HS-27A (cell line): Measurements from ENCODE around the gene ABCA12.
"Not testable (repeated sequence)": the region's sequence is repeated elsewhere in the genome, so short reads cannot be mapped to it uniquely, and the experiment has no call there.

Source experiments
- DNase-seq: peaks from one replicate; pipeline ENCODE4 v3.0.0-alpha.2; 2012; ENCODE audit warnings: low read depth, missing footprints

ABCA12 gene

GRCh38 chr2:215138479-215138878 lies at the start of gene ABCA12:
TSS of gene ABCA12 (minus strand) at chr2:215138626. CDS start at chr2:215138208, 418 bp downstream.
- no peak for DNase-seq

DNA sequence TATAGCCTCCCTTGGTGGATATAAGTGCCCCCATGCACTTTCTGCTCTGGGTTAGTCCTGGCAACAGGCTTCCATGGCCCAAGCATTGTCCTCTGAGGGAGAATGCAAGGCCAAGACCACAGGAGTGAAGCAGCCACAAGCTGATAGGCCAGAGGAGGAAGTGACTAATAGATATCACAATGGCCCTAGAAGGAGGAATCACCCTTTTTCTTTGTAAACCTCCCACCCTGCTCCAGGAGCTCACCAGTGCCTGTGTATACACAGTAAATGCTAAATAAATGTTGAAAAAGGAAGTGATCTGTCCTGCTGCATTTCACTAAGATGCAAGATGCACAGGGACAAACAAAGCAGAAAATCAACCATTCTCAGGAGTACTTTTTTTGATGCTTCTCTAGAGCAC lies 49.7 kb upstream of the ABCA12 start:
- no peak for DNase-seq

DNA sequence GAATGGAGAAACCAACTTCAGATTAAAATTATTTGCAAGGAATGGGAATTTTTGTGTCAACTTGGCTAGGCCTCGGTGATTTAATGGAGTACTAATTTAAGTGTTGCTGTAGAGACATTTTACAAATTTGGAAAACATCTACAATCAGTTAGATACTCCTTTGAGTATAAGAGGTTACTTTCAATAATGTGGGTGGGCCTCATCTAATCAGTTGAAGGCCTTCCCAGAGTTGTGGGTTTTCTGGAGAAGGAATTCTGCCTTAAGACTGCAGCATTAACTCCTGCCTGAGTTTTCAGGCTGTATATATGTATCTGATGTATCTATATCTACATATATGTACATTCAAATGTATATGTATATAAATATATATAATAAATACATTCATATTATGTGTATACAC lies 47.6 kb upstream of the ABCA12 start:
- DNase-seq: no peak

DNA sequence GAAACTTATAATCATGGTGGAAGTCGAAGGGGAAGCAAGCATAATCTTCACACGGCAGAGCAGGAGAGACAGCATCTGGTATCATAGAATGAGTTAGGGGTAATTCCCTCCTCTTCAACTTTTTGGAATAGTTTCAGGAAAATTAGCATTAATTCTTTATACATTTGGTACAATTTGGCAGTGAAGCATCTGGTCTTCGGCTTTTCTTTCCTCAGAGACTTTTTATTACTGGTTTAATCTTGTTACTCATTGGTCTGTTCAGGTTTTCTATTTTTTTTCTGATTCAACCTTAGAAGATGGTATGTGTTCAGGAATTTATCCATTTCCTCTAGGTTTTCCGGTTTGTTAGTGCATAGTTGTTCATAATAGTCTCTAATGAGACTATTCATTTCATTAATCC lies 39.7 kb upstream of the ABCA12 start:
- no peak for DNase-seq

DNA sequence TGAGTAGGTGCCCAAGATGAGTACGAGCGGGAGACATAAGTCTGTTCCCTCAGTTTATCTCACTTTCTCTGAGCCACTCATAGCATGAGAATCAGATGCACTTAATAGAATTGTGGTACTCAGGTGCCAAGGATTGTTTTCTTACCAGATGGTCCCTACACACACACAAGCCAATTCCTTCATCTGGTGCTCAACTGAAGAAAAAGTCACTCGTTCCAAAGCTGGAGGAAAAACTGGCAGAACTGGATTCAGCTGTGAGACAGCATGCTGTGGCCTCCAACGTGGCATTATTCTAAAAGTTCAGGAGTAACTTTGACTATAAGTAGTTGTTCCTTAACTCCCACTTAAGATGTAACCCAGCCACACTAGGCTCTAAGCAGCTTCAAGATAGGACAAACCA lies 33.4 kb upstream of the ABCA12 start:
- no peak for DNase-seq

DNA sequence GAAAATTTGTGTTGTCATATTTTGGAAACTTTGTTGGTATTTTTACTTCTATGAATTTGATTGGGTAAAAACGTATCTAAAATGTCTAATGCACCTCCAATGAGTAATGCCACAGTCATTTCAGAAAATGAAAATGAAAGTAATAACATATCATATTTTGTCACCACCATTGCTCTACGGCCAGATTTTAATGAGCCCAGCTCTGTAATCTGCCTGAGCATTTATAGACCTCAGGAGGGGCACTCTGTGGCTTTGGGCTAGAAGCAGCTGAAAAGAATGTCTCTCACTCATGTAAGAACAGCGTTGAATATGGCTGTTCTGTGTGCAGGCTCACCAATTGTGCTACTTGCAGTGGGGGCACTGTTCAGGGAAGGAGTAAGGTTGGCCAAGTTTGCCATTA lies 32.7 kb upstream of the ABCA12 start:
- DNase-seq: no peak

DNA sequence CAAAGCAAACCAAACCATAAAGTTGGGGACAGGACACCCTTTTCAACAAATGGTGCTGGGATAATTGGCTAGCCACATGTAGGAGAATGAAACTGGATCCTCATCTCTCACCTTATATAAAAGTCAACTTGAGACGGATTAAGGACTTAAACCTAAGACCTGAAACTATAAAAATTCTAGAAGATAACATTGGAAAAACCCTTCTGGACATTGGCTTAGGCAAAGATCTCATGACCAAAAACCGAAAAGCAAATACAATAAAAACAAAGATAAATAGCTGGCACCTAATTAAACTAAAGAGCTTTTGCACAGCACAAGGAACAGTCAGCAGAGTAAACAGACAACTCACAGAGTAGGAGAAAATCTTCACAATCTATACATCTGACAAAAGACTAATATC lies 28.1 kb upstream of the ABCA12 start:
- not testable (repeated sequence) for DNase-seq

DNA sequence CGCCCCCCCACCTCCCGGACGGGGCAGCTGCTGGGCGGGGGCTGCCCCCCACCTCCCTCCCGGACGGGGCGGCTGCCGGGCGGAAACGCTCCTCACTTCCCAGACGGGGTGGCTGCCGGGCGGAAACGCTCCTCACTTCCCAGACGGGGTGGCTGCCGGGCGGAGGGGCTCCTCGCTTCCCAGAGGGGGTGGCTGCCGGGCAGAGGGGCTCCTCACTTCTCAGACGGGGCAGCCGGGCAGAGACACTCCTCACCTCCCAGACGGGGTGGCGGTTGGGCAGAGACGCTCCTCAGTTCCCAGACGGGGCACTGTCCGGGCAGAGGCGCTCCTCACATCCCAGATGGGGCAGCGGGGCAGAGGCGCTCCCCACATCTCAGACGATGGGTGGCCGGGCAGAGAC lies 24.9 kb upstream of the ABCA12 start:
- DNase-seq: not testable (repeated sequence)

GRCh38 chr2:215161301-215161829 lies 22.9 kb upstream of the ABCA12 start:
- DNase-seq: no peak

DNA sequence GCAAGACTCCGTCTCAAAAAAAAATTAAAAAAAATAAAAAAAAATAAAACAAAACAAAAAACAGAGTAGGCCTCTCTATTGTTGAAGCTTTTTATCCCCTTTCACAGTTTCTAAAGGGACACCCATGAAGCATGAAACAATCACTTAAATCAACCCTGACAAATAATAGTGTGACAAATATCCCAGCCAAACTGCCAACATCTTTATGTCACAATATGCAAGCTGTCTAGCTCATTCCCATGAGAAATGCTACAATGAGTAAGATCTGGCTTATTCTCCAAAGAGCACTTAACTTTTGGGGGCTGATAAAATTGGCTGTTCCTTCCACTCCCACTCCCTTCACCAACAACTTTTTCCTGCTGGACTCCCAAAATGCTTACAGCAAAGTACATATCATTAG lies 21.7 kb upstream of the ABCA12 start:
- no peak for DNase-seq

DNA sequence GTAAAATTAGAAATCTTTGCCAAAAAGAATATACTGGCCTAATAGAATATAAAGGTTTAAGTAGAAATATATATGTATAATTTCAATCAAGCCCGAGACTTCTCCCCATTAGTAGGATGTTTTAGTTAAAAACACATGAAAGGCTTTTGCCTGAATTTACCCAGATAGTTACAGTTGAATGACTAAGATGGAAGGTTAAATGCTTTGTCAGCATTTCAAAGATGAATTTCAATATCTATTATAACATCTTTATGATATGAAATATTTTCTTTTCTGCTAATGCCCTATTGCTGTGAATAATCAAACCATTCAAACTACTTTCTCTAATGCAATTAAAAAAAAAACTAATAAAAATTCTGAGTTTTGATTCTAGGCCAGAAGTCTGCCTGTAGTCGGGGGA lies 18.0 kb upstream of the ABCA12 start:
- no peak for DNase-seq

GRCh38 chr2:215149894-215150293 lies 11.5 kb upstream of the ABCA12 start:
- no peak for DNase-seq

- DNase-seq: no peak
Observed at GRCh38 chr2:215149486-215149885, 11.1 kb upstream of the ABCA12 start.

DNA sequence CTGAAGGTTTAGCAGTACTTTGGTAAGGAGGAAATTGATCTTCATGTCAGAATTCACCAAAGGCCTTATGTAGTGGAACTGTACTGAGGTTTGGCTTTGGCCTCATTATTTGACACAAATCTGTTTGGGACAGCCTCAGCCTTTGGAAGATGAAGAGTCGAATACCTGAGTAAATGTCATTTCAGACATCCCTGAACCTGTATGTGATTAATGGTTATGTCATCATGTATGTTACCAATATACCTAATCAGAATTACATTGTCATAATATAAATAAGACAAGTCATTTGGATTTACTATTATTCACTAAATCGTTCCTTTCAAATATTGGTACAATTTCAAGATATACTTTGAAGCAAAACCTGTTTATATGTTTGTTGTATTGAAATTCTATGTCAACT lies 10.6 kb upstream of the ABCA12 start:
- DNase-seq: no peak

- no peak for DNase-seq
Observed at GRCh38 chr2:215145611-215146010, 7.2 kb upstream of the ABCA12 start.

GRCh38 chr2:215144106-215144875 lies 5.9 kb upstream of the ABCA12 start:
- DNase-seq: no peak

DNA sequence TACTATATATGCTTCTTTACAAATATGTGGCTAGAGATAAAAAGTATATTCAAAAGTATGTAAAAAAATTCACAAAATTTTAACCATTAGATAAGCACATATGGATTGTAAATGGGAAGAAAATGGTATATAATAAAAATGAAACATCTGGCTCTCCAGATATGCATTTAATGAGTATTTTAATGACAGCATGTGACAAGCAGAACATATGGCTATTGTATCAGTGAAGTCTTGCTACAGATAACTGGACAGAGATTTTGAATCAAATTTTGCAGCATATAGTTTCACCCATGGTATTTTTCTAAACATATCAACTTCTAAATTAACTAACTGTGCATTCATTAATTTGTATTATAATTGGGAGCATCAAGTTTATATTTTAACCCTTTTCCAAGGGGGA lies 5.0 kb upstream of the ABCA12 start:
- no peak for DNase-seq

DNA sequence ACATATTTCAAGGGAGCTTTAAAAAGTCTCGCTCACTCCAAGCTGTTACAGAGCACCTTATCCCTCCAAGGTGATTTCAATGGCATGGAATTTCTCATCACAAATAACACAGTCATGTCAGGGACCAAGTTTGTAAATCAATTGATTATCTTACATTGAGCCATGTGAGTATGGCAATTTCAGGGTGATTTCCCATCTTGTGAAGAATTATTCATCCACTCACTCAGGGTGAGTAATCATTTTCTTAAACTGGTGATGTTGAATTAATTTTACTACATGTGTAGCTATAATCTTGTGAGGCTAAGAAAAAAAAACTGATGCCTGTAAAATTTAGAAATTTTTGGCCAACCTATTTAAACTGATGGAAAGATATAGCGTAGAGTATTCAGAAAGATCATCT lies 3.3 kb upstream of the ABCA12 start:
- no peak for DNase-seq

GRCh38 chr2:215140166-215140707 lies 1.8 kb upstream of the ABCA12 start:
- no peak for DNase-seq

DNA sequence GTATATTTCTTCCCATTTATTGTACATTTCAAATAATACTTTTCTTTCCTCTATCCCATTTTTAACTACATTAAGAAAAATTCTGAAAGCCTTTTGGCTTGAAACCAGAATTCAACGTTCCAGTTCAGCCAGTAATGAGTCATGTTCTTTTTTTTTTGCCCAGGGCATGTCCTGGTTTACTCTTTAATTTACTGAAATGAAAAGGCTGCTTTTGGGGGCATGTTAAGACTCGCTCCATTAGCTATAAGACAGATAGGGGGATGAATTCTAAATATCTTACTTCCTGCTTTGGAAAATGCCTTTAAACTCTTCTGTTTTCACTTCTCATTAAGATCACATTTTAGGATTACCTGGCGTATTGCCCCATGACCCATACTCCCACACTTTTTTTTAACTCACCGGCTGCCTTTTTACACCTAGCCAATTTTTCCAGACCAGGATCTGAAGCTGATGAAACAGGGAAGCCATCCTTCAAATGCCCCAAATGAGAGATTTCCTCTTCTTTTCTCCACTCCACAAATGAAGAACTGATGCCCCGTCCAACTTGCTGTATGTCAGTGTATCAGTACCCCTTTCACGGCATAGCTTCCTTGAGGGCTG lies 585 bp downstream of the ABCA12 start:
- DNase-seq: no peak

GRCh38 chr2:215137329-215137686 lies 1.1 kb downstream of the ABCA12 start:
- no peak for DNase-seq

- no peak for DNase-seq
Observed at GRCh38 chr2:215136669-215137328, 1.6 kb downstream of the ABCA12 start.

GRCh38 chr2:215120401-215120800 lies 18.0 kb downstream of the ABCA12 start:
- DNase-seq: no peak
